Right hindlimb (tissue), 1 donor: ENCODE data around the gene OR51B5.
"Not testable (repeated sequence)": the region's sequence is repeated elsewhere in the genome, so short reads cannot be mapped to it uniquely, and the experiment has no call there.

Experiments
- DNase-seq: peaks from one replicate; pipeline ENCODE4 v3.0.0-alpha.2; 2018

OR51B5 gene, protein sequence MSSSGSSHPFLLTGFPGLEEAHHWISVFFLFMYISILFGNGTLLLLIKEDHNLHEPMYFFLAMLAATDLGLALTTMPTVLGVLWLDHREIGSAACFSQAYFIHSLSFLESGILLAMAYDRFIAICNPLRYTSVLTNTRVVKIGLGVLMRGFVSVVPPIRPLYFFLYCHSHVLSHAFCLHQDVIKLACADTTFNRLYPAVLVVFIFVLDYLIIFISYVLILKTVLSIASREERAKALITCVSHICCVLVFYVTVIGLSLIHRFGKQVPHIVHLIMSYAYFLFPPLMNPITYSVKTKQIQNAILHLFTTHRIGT

DNA sequence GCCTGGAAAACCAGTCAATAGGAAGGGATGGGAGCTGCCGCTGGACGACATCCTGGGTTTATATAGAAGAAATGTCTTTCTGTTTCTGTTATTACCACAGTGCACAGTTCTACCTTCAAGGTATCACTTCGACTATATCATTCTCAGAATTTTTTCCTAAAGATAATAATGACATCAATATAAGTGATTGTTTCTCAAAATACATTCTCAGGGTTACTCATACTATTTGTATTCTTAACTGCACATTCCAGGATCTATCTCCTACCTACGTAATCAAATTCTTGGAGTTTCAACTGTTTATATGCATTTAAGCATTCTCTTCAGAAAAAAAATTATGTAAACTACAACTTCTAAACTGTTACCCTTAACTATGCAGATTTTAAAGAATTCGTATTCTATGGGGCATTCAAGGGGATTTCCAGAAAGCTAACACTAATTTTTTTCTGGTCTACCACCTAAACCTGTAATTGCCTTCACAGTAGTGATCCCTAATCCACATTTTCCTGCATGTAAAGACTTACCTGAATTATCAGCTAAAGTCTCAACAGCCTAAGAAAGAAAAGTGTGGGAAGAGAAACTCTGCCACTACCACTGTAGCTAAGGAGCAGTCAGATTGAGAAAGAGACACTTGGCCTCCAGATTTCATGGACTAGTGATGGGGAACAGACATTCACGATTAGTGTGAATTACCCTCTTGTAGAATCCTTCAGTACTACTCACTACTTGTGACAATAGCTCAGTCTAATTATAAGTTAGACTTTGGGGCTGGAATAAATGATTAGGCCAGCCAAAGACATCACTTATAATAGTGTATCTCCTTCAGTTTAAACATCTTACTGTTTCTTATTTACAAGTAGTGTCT is at the start of gene OR51B5:
Gene OR51B5, minus strand, starts transcription at position 51 of the 862 bp plus-strand sequence. Its CDS starts 0 bp downstream, at position 51.
- DNase-seq, result no peak

DNA sequence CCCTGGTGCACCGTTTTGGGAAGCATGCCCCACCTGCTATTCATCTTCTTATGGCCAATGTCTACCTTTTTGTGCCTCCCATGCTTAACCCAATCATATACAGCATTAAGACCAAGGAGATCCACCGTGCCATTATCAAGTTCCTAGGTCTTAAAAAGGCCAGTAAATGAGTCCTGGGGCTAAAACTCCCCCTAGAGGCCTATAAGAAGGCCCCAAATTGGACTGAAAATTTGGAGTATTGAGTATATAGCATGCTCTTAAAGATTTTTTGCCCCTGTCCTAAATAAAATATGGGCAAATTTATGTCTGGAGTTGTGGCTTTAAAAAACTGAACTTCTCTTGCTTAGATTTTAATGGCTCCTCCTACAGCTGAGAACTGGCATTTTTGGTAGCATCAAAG is 46.9 kb upstream of the OR51B5 start:
- DNase-seq, result no peak

DNA sequence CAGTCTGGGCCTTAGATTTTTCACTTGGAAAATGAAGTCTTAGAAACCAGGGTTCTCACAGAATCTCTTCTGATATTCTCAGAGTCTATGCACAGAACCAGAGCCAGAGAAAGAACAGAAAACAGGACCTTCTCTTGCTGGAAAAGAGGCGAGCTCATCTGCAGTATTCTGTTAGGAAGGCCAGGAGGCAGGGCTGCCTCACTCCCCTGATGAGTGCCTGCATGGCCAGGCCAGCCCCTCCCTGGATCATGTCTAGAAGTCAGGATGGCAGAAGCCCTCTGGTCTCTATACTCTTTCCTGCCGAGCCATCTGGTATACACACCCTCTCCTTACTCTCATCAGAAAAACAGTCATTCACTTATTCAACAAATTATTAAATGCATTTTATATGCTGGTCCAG is 41.0 kb upstream of the OR51B5 start:
- DNase-seq, result no peak

DNA sequence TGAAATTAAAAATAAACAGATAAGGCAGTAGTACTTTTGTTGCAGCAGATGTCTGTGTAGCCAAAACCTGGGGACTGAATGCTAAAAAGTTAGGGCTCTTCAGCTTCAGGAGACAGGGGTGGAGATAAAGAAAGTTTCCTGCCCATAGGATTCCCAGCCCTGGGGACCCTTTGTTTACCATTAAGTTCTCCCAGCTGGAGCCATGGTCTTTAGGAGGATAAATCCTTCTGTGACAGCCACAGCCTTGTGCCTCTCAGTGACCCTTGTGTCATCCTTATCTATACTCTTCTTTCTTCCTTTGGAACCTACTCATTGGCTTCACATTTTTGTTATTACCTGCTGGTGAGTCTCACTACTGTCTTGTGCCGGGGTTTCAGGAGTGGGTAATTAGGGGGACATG is 40.3 kb upstream of the OR51B5 start, which contains the start of gene OR51M1:
Gene OR51M1, plus strand, starts transcription at position 237 of the 400 bp plus-strand sequence. CDS start 5,587 bp downstream, outside the sequence.
- DNase-seq, result no peak

DNA sequence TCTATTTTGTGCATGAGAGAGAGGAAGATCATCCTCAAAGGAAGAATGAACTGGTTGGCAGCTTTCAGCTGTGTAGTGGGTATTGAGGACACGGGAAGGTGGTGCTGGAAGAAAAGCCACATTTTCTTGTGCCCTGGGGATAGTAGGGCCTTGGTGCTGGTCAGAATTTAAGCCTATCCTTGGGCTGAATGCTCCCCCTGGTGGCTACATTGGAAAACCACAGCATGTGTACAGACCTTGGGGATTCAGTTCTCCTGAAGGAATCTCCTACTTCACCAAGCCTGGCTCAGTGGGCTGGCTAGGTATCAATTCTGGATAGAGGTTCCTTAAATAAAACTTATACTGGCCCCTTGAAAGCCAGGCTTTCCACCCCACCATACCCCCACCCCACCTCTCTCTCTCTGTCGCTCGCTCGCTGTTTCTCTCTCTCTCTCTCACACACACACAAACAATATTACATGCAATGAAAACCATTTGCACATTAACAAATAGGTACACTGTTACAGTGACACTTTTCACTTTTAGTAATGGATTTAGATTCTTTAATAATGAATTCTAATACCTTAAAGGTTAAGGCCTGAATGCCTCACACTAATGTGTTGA is 37.5 kb upstream of the OR51B5 start:
- peak; percentile 23 for DNase-seq

DNA sequence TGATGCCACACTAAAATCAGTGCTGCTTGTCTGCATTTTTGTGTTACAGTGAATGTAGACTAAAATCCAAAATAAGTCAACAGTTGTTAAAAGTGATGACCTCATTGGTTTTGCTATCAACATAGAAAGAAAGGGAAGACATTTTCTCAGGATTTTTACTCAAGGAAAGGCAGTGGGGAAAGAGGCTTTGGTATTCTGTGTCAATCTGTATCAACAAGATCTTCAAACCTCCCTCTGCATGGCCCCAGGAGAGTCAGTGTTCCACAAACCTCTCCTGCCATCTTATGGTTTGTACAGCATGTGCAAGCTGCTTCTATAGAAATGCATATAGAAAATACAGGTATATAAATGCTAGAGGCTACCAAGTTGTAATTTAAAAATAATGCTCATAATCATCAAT is 26.5 kb upstream of the OR51B5 start:
- DNase-seq, result no peak

DNA sequence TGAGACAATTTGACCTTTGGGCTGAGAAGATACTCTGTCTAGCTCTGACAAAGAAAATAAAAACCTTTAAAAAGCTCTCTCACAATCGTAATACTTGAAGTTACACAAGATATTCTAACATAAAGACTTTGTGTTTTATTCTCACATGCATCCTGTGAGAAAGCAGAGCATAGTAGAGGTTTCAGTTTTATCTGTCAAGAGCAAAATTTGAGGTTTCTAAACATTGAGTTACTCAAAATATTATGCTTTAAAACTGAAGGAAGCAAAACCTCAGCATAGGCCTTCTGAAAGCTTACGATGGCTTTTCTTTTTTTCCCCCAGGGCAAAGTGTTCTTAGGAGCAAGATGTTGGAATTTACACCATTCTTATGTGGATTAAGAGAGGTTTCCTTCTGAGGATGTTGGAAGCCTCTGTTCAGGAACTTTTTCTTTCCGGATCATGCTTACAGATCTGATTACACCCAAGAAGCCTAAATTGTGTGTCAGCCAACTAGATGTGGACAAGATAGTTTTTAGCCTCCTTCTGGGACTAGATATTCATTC is 25.2 kb upstream of the OR51B5 start:
- DNase-seq, result no peak

DNA sequence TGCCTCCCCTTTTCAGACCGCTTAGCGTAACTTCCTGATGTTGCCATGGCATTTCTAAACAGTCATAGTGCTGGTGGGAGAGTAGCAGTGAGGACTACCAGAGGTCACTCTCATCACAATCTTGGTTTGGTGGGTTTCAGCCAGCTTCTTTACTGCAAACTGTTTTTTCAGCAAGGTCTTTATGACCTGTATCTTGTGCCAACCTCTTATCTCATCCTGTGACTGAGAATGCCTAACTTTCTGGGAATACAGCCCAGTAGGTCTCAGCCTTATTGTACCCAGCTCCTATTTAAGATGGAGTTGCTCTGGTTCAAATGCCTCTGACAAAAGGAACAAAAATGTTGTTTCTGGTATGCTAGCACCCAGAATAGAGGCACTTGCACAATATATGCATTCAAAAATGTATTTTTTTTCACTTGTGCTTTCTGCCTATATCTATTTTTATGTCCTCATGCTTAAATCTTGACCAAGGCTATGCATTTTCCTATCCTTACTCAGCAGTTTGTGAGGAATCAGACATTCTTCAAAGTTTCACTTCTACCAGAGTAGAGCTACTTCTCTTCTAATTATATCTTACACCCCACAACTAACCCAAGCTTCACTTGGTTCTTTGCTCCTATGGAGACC is 24.2 kb upstream of the OR51B5 start:
- DNase-seq, result no peak

DNA sequence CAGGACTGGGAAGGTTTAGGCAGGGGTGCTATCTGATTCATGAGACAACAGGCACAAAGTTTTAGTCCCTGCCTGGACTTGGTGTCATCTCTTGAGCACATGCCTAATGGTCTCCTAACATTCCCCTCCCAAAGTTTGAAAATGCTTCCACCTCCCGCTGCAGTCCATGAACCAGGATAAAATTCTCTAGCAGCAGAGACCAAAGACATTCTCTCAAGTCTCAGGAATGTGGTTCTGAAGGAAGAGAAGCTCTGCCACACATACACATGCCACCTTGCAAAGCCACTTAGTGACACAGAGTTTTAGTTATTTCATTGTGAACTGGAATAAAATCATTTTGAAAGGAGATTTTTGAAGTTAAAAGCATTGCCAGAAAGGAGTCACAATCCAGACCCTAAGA is 23.5 kb upstream of the OR51B5 start:
- no peak for DNase-seq

DNA sequence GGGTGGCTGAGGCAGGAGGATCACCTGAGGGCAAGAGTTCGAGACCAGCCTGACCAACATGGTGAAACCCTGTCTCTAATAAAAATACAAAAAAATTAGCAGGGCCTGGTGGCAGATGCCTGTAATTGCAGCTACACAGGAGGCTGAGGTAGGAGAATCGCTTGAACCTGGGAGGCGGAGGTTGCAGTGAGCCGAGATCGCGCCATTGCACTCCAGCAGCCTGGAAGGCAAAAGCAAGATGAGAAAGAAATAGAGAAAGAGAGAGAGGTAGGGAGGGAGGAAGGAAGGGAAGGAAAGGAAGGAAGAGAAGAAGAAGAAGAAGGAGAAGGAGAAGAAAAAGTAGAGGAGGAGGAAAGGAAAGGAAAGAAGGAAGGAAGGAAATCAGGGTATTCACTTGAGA is 23.0 kb upstream of the OR51B5 start:
- not testable (repeated sequence) for DNase-seq

DNA sequence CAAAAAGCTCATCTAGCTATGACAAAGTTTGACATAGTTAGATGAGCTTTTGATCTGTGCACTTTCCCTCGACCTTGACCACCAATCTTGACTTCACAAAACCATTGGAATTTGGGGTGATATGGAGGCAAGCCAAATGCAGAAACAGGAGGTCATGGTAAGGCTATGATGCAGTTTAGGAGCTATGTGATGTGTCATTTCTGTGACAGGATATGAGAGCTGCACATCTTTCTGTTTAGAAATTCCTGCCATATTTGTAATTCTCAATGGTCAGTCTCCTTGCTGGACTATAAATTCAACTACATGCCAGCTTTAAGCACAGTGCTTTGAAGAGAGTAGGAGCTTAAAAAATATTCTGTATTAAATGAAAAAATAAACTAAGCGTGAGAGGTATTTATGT is 20.9 kb upstream of the OR51B5 start:
- DNase-seq, result no peak

DNA sequence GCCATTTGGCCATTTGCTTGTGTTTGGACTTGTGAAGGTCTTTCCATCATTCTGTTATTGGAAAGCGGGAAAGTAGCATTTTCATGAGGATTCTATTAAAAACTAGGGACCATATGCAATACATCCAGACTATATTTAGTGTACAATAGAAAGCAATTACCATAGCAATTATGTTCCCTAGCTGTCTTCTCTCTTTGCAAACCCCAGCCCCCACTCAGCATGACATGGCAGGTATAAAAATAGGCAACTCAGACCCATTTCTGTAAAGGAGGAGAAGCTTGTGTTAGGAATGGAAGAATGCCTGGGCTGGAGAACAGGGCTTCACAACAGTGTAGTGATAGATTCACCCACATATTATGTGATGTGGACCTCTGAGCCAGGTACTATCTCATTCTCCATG is 20.4 kb upstream of the OR51B5 start:
- DNase-seq, result no peak

DNA sequence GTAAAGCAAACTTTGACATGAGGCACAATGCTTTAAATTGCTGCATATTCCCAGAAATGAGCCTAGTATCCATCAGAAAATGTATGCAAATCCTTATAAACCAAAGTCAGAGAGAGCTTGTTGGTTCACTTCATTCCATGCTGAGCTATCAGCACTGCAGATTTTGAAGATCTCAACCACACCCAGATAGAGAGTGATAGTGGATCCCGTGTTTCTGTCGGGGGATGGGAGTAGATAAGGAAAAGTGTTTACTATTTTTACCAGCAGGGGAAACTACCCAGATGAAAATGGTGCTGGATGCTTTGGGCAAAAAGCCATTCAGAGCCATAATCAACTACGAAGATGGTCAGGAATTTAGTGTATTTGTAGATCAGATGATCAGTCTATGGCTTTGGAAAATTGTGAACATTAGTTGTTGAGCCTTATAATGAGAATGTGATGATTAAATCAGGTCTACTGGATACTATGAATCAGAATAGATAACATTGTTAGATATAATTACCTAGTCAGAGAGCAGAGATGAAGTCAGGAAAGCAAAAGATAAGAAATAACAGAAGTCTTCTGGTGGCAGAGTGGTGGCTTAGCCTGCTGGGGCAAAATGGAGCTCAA is 18.8 kb upstream of the OR51B5 start:
- DNase-seq, result no peak

DNA sequence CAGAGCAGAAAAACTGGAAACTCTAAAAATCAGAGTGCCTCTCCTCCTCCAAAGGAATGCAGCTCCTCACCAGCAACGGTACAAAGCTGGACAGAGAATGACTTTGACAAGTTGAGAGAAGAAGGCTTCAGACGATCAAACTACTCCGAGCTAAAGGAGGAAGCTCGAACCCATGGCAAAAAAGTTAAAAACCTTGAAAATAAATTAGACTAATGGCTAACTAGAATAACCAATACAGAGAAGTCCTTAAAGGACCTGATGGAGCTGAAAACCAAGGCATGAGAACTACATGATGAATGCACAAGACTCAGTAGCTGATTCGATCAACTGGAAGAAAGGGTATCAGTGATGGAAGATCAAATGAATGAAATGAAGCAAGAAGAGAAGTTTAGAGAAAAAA is 12.7 kb upstream of the OR51B5 start:
- not testable (repeated sequence) for DNase-seq

DNA sequence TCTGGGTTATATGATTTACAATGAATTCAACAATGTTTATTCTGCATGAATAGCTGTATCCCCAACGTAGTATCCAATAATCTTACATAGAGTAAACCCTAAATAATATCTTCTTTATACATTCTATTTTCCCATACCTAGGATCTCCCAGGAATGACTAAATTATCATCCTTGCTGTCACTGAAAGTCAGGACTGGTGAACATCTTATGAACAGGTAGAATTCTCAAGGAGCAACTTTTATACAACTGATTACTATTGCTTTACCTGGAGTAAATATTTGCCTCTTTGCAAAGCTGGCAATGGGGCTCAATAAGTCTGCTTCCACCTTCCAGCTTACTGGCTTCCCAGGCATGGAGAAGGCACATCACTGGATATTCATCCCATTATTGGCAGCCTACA is 7.9 kb upstream of the OR51B5 start, which contains the start of gene OR51B6:
Gene OR51B6, plus strand, starts transcription at position 301 of the 400 bp plus-strand sequence. Its CDS starts 0 bp downstream, at position 301.
- DNase-seq, result no peak

DNA sequence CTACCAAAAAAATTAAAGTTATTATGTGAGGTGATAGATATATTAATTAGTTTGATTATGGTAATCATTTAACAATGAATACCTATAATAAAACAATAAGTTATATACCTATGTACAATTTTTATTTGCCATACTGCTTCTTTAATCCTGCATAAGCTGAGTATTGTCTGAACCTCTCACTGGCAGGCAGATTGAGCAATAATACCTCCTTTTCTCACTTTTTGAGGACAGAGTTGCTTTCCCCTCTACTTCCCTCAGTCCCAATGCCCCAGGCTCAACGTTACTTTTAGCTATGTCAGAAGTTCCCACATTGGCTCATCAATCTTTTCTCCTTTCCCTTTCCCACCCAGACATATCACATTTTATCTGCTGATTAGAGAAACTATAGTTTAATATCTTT is 6.2 kb upstream of the OR51B5 start:
- DNase-seq, result no peak

DNA sequence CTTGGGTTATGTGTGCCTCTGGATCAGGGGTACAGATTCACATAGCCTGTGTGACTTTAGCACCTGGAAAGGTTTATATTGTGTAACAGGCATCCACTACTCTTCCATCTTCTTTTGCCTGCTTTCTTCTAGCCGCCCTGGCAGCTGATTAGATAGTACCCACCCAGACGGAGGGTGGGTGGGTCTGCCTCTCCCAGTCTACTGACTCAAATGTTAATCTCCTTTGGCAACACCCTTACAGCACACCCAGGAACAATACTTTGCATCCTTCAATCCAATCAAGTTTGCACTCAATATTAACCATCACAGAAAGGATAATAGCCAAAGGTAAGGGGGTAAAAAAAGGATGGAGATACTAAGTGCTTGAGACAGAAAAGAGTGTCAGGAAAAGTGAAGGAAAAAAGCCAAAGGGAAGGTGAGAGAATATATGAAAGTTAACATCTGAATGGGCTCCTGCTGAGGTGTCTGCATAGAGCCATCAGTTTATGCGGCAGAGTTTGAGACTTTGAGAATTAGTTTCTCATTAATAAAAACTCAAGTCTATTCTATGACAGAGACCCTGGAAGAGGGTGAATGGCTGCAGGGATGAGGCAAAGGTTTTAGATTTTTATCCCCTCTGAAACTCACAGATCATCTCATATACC is 5.3 kb upstream of the OR51B5 start:
- DNase-seq, result no peak

DNA sequence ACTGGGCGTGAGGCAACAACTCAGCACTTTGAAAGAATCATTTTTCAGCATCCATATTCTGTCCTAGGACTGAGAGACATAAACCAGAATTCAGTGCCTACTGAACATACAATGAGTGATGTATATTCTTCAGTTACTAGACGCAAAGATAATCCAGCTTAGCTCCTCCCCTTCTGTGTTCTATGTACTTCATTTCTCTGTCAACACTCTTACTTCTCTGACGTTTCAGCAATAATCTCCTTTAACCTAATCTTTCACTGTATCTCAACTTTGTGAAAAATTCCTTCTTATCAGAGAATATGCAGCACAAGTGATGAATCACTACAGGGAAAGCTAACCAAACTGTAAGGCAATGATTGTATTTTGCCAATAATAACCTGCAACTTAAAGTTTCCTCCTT is 2.5 kb upstream of the OR51B5 start:
- no peak for DNase-seq

DNA sequence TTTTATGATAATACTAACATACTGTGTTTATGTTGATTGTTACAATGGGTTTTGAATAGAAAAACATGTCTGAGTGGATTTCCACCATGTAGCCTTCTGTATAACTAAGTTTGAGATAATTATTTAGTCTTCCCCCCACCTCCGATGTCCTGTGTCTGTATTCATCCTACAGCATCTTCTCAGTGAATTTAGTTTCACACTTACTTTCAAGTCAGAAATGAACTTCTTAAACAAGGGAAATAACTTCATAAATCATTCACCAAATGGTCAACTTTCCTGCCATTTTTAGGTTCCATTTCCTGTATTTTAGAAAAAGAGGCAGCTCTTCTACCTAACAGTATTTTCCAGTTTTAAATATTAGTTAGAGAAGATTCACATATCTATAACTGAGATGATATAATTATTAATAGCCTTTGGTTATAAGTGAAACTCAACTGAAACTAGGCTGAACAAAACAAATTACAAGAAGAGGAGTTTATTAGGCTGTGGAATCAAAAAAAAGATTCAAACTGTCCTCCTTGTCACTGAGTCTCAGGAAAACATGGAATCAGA is 3.5 kb downstream of the OR51B5 start:
- DNase-seq, result no peak

DNA sequence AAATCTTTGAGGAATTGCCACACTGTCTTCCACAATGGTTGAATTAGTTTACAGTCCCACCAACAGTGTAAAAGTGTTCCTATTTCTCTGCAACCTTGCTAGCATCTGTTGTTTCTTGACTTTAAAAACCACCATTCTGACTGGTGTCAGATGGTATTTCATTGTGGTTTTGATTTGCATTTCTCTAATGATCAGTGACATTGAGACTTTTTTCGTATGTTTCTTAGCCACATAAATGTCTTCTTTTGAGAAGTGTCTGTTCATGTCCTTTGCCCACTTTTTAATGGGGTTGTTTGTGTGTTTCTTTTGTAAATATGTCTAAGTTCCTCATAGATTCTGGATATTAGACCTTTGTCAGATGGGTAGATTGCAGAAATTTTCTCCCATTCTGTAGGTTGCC is 6.1 kb downstream of the OR51B5 start:
- not testable (repeated sequence) for DNase-seq

DNA sequence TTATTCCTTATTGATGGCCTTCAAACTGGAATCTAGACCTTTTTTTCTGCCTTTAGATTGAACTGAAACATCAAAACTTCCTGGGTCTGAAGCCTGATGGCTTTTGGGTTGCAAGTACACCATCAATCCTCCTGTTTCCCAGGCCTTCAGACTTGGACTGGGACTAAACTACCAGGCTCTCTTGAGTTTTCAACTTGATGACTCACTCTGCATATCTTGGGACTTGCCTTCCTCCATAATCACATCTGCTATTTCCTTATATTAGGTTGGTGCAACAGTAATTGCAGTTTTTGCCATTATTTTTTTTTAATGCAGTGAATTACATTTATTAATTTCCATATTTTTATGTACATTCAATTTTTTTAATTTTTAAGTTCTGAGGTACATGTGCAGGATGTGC is 7.0 kb downstream of the OR51B5 start:
- no peak for DNase-seq
